ENCODE data around the gene SIGLEC5. TPM values are rescaled to one million over a fixed set of nuclear protein-coding genes. Genes with fewer than 3 reads are reported as not detected.

Gene SIGLEC5
- total RNA-seq, 4 donors from 2014 or later = 0.20 to 2.2 (median 1.6) TPM

GRCh38 chr19:51564791-51565190, 65.4 kb downstream of the SIGLEC5 start:
- no peaks in the 10 kb centered on the region for H3K4me1 ChIP-seq
- TF ChIP-seq POLR2A (IDR thresholded peaks at IDR 0.05) (no peak), CTCF (IDR thresholded peaks at IDR 0.05) (no peak), EP300 (IDR thresholded peaks at IDR 0.05) (no peak)
- WGBS, 2 donors = 28 to 38% methylated on average over 6 of the region's 6 CpGs
- no peak overlapping the region for H3K4me3 ChIP-seq
- no peaks in the 10 kb centered on the region for H3K9me3 ChIP-seq
- no peak overlapping the region for H3K27ac ChIP-seq
- DNase-seq (ENCODE audit: low spot score in 2 of 2) = no peak
- H3K36me3 ChIP-seq = no peaks in the 10 kb centered on the region
- peaks cover 0 to 24% of the 10 kb centered on the region in 2 donors for H3K27me3 ChIP-seq

Small RNA genes within 50 kb of the gene (small RNA-seq; reads per million reads assigned to genes)
- not detected for gene AC018755.2

Other genes starting within 250 kb of the SIGLEC5 start
- not detected for gene LIM2, start 242.4 kb downstream of the SIGLEC5 start, total RNA-seq
- under 1 TPM in 1 of 4 donors, not detected in 3; 0.63 TPM for gene C19orf84, start 239.8 kb downstream of the SIGLEC5 start, total RNA-seq
- 10 to 100 TPM in 2 of 4 donors, 1 to 10 TPM in 2; 2.1 to 21.9 (median 7.3) TPM for gene SIGLEC10, start 212.8 kb downstream of the SIGLEC5 start, total RNA-seq
- 1 to 10 TPM in 1 of 4 donors, under 1 TPM in 3; 0.20 to 5.5 (median 0.87) TPM for gene SIGLEC8, start 171.9 kb downstream of the SIGLEC5 start, total RNA-seq
- not detected for gene CEACAM18, start 151.9 kb downstream of the SIGLEC5 start, total RNA-seq
- under 1 TPM in 1 of 4 donors, not detected in 3; 0.66 TPM for gene SIGLEC12, start 128.6 kb downstream of the SIGLEC5 start, total RNA-seq
- gene SIGLEC6, start 98.7 kb downstream of the SIGLEC5 start, total RNA-seq = 1 to 10 TPM in 1 of 4 donors, under 1 TPM in 3; 0.44 to 1.5 (median 0.59) TPM
- gene ZNF175, start 59.1 kb downstream of the SIGLEC5 start, total RNA-seq = 1 to 10 TPM; 4.3 to 8.5 (median 7.3) TPM
- gene SIGLEC14, start 16.4 kb upstream of the SIGLEC5 start, total RNA-seq = 1 to 10 TPM in 3 of 4 donors, not detected in 1; 1.9 to 6.3 (median 4.9) TPM
- gene SPACA6, start 62.9 kb upstream of the SIGLEC5 start, total RNA-seq = 10 to 100 TPM; 10.7 to 47.9 (median 34.0) TPM
- 1 to 10 TPM in 1 of 4 donors, under 1 TPM in 1, not detected in 2; 0.44 to 3.3 TPM for gene HAS1, start 93.6 kb upstream of the SIGLEC5 start, total RNA-seq
- 10 to 100 TPM in 1 of 4 donors, 1 to 10 TPM in 3; 1.7 to 36.9 (median 6.4) TPM for gene FPR1, start 121.5 kb upstream of the SIGLEC5 start, total RNA-seq
- 1 to 10 TPM in 2 of 4 donors, under 1 TPM in 2; 0.66 to 4.5 (median 1.0) TPM for gene FPR2, start 130.8 kb upstream of the SIGLEC5 start, total RNA-seq
- gene FPR3, start 164.8 kb upstream of the SIGLEC5 start, total RNA-seq = 10 to 100 TPM in 1 of 4 donors, 1 to 10 TPM in 3; 2.3 to 11.7 (median 5.1) TPM

Data from tibial nerve (tissue), 4 donors.